Liver (tissue), 9 donors: ENCODE data around the gene INSR. TPM values are rescaled to one million over a fixed set of nuclear protein-coding genes. Genes with fewer than 3 reads are reported as not detected.
A peak's percentile ranks its signal among the peaks of the same experiment; 100 is the strongest.

Experiments used
- DNase-seq: peaks from one replicate; pipeline ENCODE4 v3.0.0-alpha.2; 2017; ENCODE audit warnings: low spot score
- H3K27ac ChIP-seq, 2 donors: one replicate each; pipeline ENCODE4 v1.7.0; 2013; ENCODE audit warnings: inconsistent platforms in 2 of 2, low read length in 2 of 2, control low read depth in 1 of 2, low read depth in 1 of 2, mild to moderate bottlenecking in 1 of 2
- H3K27me3 ChIP-seq, 4 donors: one replicate each; pipeline versions ENCODE4 v1.6.1 to v1.7.0; 2013; ENCODE audit warnings: low read length in 3 of 4, inconsistent platforms in 1 of 4, mild to moderate bottlenecking in 1 of 4, moderate library complexity in 1 of 4; ENCODE audit not compliant: control insufficient read depth in 4 of 4, insufficient read depth in 4 of 4
- H3K36me3 ChIP-seq, 4 donors: one replicate each; pipeline versions ENCODE4 v1.6.1 to v1.7.0; 2013; ENCODE audit warnings: low read length in 3 of 4, mild to moderate bottlenecking in 3 of 4, low read depth in 1 of 4, moderate library complexity in 1 of 4; ENCODE audit not compliant: control insufficient read depth in 4 of 4, insufficient read depth in 3 of 4
- H3K4me1 ChIP-seq, 4 donors: one replicate each; pipeline versions ENCODE4 v1.6.1 to v1.7.0; 2013; ENCODE audit warnings: low read length in 3 of 4, mild to moderate bottlenecking in 3 of 4, moderate library complexity in 1 of 4; ENCODE audit not compliant: control insufficient read depth in 4 of 4, insufficient read depth in 4 of 4
- H3K4me3 ChIP-seq, 3 donors: one replicate each; pipeline versions ENCODE4 v1.6.1 to v1.7.0; 2013; ENCODE audit warnings: low read length in 3 of 3, control low read depth in 1 of 3, low read depth in 1 of 3, mild to moderate bottlenecking in 1 of 3
- H3K9ac ChIP-seq, 2 donors: one replicate each; pipeline ENCODE4 v1.7.0; 2013; ENCODE audit warnings: low read length in 2 of 2, mild to moderate bottlenecking in 2 of 2, moderate library complexity in 2 of 2, control low read depth in 1 of 2, low read depth in 1 of 2
- H3K9me3 ChIP-seq, 4 donors: one replicate each; pipeline versions ENCODE4 v1.6.1 to v1.7.0; 2013; ENCODE audit warnings: low read length in 3 of 4; ENCODE audit not compliant: control insufficient read depth in 4 of 4
- EGR1 ChIP-seq, 2 donors: IDR thresholded peaks; 2 replicates each; pipeline ENCODE4 v1.6.1; 2016 to 2018; ENCODE audit warnings: antibody characterized with exemption in 2 of 2, low read depth in 2 of 2
- GABPA ChIP-seq, 2 donors: IDR thresholded peaks in 1 of 2; conservative IDR thresholded peaks in 1 of 2; 2 replicates each; pipeline ENCODE4 v1.6.1; 2016; ENCODE audit warnings: antibody characterized with exemption in 2 of 2, mild to moderate bottlenecking in 1 of 2, moderate library complexity in 1 of 2
- HNF4A ChIP-seq, 2 donors: conservative IDR thresholded peaks; 2 replicates each; pipeline ENCODE4 v1.6.1; 2016; ENCODE audit warnings: antibody characterized with exemption in 2 of 2, mild to moderate bottlenecking in 2 of 2
- HNF4G ChIP-seq: IDR thresholded peaks from 2 replicates; pipeline ENCODE4 v1.6.1; 2016; ENCODE audit warnings: antibody characterized with exemption
- JUND ChIP-seq, 2 donors: IDR thresholded peaks; 2 replicates each; pipeline ENCODE4 v1.6.1; 2016; ENCODE audit warnings: antibody characterized with exemption in 2 of 2
- NR2F2 ChIP-seq: IDR thresholded peaks from 2 replicates; pipeline ENCODE4 v1.6.1; 2016; ENCODE audit warnings: antibody characterized with exemption
- RAD21 ChIP-seq, 2 donors: IDR thresholded peaks; 2 replicates each; pipeline ENCODE4 v1.6.1; 2016; ENCODE audit warnings: antibody characterized with exemption in 2 of 2, mild to moderate bottlenecking in 2 of 2
- RXRA ChIP-seq, 2 donors: IDR thresholded peaks; 2 replicates each; pipeline ENCODE4 v1.6.1; 2017 to 2018; ENCODE audit warnings: antibody characterized with exemption in 2 of 2, mild to moderate bottlenecking in 1 of 2
- SP1 ChIP-seq: IDR thresholded peaks from 2 replicates; pipeline ENCODE4 v1.6.1; 2018; ENCODE audit warnings: antibody characterized with exemption, mild to moderate bottlenecking
- TAF1 ChIP-seq: conservative IDR thresholded peaks from 2 replicates; pipeline ENCODE4 v1.6.1; 2016; ENCODE audit warnings: antibody characterized with exemption, mild to moderate bottlenecking
- YY1 ChIP-seq: IDR thresholded peaks from 2 replicates; pipeline ENCODE4 v1.6.1; 2016; ENCODE audit warnings: antibody characterized with exemption, mild to moderate bottlenecking
- WGBS: extraction: QIAGEN DNeasy Blood & Tissue Kit; methylation state at CpG from one replicate; pipeline ENCODE4 v1.1.7; 2013; 5-methylcytosine and 5-hydroxymethylcytosine counted together
- polyA plus RNA-seq, 2 donors: library from polyadenylated mRNA; stranded (reverse) in 1 of 2; unstranded in 1 of 2; fragments of 200-250 nt in 1 of 2; fragments of >200 nt in 1 of 2; fragmentation: Nextera tagmentation in 1 of 2; extraction: Ambion mirVana in 1 of 2; gene quantifications; one replicate each; pipeline versions ENCODE4 v1.2.1 to v1.2.3, GENCODE V29; 2013 to 2015
- total RNA-seq, 2 donors: library from RNA; depleted of rRNA; stranded (reverse); fragments of >200 nt; gene quantifications; one replicate each; pipeline ENCODE4 v1.2.3, GENCODE V29; 2014
- TF ChIP-seq, protein P1 (sequence below): IDR thresholded peaks from 2 replicates; pipeline ENCODE4 v1.6.1; 2016; ENCODE audit warnings: antibody characterized with exemption
- donor health status: healthy.
- donor health status: healthy.
- donor health status: healthy.
- donor health status: healthy.
- donor health status: healthy.

Gene INSR
- total and polyA plus RNA-seq, 4 donors = 16.5 to 97.5 (median 50.8) TPM

DNA sequence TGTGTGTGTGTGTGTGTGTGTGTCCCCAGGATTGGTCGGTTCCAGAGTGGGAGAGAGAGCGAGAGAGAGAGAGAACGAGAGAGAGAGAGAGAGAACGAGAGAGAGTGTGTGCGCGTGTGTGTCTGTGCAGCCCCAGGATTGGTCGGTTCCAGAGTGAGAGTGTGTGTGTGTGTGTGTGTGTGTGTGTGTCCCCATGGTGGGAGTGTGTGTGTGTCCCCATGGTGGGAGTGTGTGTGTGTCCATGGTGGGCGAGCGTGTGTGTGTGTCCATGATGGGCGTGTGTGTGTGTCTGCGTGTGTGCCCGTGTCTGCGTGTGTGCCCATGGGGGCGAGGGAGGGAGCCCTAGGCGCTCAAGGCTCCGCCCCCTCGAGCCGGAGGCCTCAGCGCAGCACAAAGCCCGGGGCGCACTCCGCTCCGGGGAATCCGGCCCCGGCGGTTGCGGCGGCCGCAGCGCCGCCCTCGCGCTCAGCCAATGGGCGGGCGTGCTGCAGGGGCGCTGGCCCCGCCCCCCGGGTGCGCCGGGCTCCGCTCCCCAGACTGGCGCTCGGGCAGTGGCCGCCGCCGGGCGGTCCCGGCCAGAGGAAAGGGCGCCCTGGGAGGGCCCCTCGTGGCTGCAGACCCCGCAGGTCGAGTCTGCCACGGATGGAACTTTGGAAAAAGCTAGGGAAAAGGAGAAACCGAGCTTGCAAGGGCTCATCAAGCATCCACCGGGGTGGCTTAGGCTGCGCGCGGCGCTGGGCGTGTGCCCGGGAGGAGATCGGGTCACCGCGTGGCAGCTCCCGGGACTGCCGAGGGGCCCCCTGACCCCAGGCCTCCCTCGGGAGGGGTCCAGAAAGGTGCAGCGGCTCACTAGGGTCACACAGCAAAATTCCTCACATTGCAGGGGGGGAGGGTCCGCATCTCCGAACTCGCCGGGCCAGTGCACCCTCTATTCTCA, 96.2 kb downstream of the INSR start:
- DNase-seq = peak; percentile 87
- H3K4me1 ChIP-seq = peaks cover 0 to 37% (median 22%) of the 10 kb centered on the region in 4 donors
- H3K27ac ChIP-seq = peak overlapping the region; percentile 92 to 94
- WGBS = under 1% methylated on average over 72 of the region's 72 CpGs
- no peaks in the 10 kb centered on the region for H3K9me3 ChIP-seq
- peak overlapping the region; percentile 47 to 81 (median 80) for H3K4me3 ChIP-seq
- no peaks in the 10 kb centered on the region for H3K36me3 ChIP-seq
- no peak for TF ChIP-seq TAF1
- TF ChIP-seq SP1 = peak; percentile 28
- TF ChIP-seq HNF4A (conservative IDR thresholded peaks at IDR 0.05) = no peak
- no peak for TF ChIP-seq GABPA (IDR thresholded peaks at IDR 0.05 in 1 of 2, conservative IDR thresholded peaks at IDR 0.05 in 1 of 2)
- H3K9ac ChIP-seq = peak overlapping the region; percentile 66 to 87
- no peaks in the 10 kb centered on the region for H3K27me3 ChIP-seq

DNA sequence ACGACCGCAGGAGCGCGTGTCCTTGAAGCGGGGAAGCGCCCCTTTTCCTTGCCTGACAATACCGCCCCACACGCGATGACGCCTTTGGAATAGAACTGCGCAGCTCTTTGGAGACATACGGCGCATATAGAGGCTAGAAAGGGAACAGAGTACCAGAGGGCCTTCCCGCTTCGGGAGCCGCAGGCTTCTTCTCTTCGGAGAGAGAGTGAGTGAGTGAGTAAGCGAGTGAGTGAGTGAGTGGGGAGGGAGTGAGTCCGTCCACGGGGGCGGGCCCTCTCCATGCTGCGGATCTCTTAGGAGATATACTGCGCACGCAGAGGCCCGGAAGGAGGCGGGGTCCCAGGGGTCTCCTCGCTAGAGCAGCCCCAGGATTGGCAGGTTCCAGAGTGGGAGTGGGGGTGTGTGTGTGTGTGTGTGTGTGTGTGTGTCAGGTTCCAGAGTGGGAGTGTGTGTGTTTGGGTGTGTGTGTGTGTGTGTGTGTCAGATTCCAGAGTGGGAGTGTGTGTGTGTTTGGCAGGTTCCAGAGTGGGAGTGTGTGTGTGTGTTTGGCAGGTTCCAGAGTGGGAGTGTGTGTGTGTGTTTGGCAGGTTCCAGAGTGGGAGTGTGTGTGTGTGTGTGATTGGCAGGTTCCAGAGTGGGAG, 97.0 kb downstream of the INSR start:
- H3K4me1 ChIP-seq = peaks cover 0 to 34% (median 20%) of the 10 kb centered on the region in 4 donors
- peak overlapping the region; percentile 92 to 94 for H3K27ac ChIP-seq
- TF ChIP-seq TAF1 = peak; percentile 44
- peak; percentile 21 to 31 for TF ChIP-seq RAD21 (IDR thresholded peaks at IDR 0.05)
- peak; percentile 35 for TF ChIP-seq NR2F2
- TF ChIP-seq YY1 = peak; percentile 59
- TF ChIP-seq HNF4A (conservative IDR thresholded peaks at IDR 0.05) = no peak
- TF ChIP-seq, protein P1, sequence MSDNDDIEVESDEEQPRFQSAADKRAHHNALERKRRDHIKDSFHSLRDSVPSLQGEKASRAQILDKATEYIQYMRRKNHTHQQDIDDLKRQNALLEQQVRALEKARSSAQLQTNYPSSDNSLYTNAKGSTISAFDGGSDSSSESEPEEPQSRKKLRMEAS = peak; percentile 59
- peak in 1 of 2 donors; percentile 15 for TF ChIP-seq EGR1 (IDR thresholded peaks at IDR 0.05; ENCODE audit: low read depth in 2 of 2)
- TF ChIP-seq HNF4G = no peak
- peak; percentile 19 to 24 for TF ChIP-seq JUND (IDR thresholded peaks at IDR 0.05)
- peak; percentile 32 to 41 for TF ChIP-seq RXRA (IDR thresholded peaks at IDR 0.05)
- under 1% methylated on average over 27 of the region's 27 CpGs for WGBS
- no peaks in the 10 kb centered on the region for H3K27me3 ChIP-seq
- no peaks in the 10 kb centered on the region for H3K36me3 ChIP-seq
- peak overlapping the region in 2 of 3 donors; percentile 8 to 27 for H3K4me3 ChIP-seq
- DNase-seq = peak; percentile 81
- H3K9ac ChIP-seq = peak overlapping the region in 1 of 2 donors; percentile 64
- no peaks in the 10 kb centered on the region for H3K9me3 ChIP-seq

DNA sequence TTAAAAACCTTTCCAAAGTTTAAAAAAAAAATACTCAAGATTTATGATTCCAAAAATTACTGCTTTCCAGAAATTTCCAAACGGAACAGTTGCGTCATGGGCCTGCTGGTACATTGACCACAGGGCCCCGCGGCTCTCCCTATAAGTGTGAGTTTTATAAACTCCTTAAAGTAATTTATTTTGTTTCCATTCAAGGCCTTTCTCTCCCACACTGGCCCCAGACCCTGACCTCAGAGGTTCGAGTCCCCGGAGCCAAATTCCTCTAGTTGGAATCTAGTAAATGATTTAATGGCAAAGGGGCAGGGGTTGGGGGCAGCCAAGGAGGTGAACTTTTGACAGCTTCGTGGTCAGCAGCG, 97.5 kb downstream of the INSR start:
- Histone ChIP-seq H3K9me3 (no peaks in the 10 kb centered on the region), H3K4me1 (peaks cover 0 to 34% (median 20%) of the 10 kb centered on the region in 4 donors), H3K36me3 (no peaks in the 10 kb centered on the region), H3K27me3 (no peaks in the 10 kb centered on the region), H3K9ac (peak overlapping the region in 1 of 2 donors; percentile 64), H3K27ac (peak overlapping the region; percentile 92 to 94), H3K4me3 (peak overlapping the region in 1 of 3 donors; percentile 8)
- TF ChIP-seq HNF4A (conservative IDR thresholded peaks at IDR 0.05) = peak; percentile 33
- peak; percentile 75 for TF ChIP-seq NR2F2
- TF ChIP-seq, protein P1 = no peak
- TF ChIP-seq GABPA (IDR thresholded peaks at IDR 0.05 in 1 of 2, conservative IDR thresholded peaks at IDR 0.05 in 1 of 2) = no peak
- TF ChIP-seq RXRA (IDR thresholded peaks at IDR 0.05) = peak in 1 of 2 donors; percentile 45
- WGBS = 14% methylated on average over 8 of the region's 8 CpGs
- no peak for DNase-seq
